Effector memory CD4-positive, alpha-beta T cell (primary cell): Measurements from ENCODE around the gene CHRFAM7A.
"Not testable (repeated sequence)": the region's sequence is repeated elsewhere in the genome, so short reads cannot be mapped to it uniquely, and the experiment has no call there.

Experiments
- DNase-seq, 3 donors: peaks; one replicate each; pipeline ENCODE4 v3.0.0-alpha.2; 2020
- H3K27ac ChIP-seq: 2 replicates; pipeline ENCODE4 v1.7.0; 2013; ENCODE audit warnings: mild to moderate bottlenecking, low read length, moderate library complexity; ENCODE audit not compliant: insufficient read depth, poor library complexity, severe bottlenecking
- H3K27me3 ChIP-seq: replicated peaks from 2 replicates; pipeline ENCODE4 v1.7.0; 2013; ENCODE audit warnings: mild to moderate bottlenecking, low read length; ENCODE audit not compliant: insufficient read depth, control insufficient read depth, poor library complexity, severe bottlenecking
- H3K36me3 ChIP-seq: 2 replicates; pipeline ENCODE4 v1.7.0; 2013; ENCODE audit warnings: mild to moderate bottlenecking, low read length, moderate library complexity; ENCODE audit not compliant: control insufficient read depth, insufficient read depth
- H3K4me1 ChIP-seq: 2 replicates; pipeline ENCODE4 v1.7.0; 2013; ENCODE audit warnings: low read length, mild to moderate bottlenecking; ENCODE audit not compliant: control insufficient read depth, insufficient read depth, poor library complexity, severe bottlenecking
- H3K4me3 ChIP-seq: 2 replicates; pipeline ENCODE4 v1.7.0; 2013; ENCODE audit warnings: low read length, low read depth, mild to moderate bottlenecking; ENCODE audit not compliant: insufficient read depth, poor library complexity, severe bottlenecking
- H3K9me3 ChIP-seq: 2 replicates; pipeline ENCODE4 v1.7.0; 2013; ENCODE audit warnings: mild to moderate bottlenecking, low read length, moderate library complexity; ENCODE audit not compliant: control insufficient read depth

Gene CHRFAM7A

DNA sequence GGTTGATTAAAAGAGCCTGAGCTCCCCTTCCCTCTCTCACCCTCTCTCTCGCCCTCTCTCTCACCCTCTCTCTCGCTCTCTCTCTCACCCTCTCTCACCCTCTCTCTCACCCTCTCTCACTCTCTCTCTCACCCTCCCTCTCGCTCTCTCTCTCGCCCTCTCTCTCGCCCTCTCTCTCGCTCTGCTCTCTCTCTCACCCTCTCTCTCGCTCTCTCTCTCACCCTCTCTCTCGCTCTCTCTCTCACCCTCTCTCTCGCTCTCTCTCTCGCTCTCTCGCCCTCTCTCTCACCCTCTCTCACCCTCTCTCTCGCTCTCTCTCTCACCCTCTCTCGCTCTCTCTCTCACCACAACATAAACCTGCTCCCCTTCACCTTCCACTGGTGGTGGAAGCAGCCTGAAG, 67.2 kb downstream of the CHRFAM7A start:
- H3K36me3 ChIP-seq, H3K4me1 ChIP-seq, H3K27me3 ChIP-seq, DNase-seq, H3K27ac ChIP-seq, H3K9me3 ChIP-seq, H3K4me3 ChIP-seq: not testable (repeated sequence)

DNA sequence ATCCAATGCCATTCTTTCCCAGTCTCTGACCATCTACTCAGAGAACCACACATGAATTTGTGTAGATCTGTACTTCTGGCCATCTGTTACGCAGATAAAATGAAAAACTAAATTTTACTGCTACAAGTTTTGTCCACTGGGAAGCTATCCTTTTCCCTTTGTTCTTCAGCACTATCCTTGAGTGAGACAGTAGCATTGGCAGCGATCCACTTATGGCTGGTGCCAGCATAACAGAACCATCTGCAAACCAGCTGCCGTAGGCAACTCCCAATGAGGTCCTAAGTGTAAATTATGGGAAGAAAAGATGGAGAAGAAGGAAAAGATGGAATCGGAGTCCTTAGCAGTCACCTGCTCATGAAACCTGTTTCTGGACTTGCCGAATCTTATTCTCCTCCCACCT, 72.3 kb downstream of the CHRFAM7A start:
- H3K27ac ChIP-seq, H3K36me3 ChIP-seq, H3K4me1 ChIP-seq: not testable (repeated sequence)

GRCh38 chr15:30315704-30316103, 77.6 kb downstream of the CHRFAM7A start:
- H3K9me3 ChIP-seq, H3K27ac ChIP-seq, H3K4me1 ChIP-seq, H3K4me3 ChIP-seq, H3K27me3 ChIP-seq, H3K36me3 ChIP-seq, DNase-seq: not testable (repeated sequence)

More for the DNA sequence above, 72.3 kb downstream of the CHRFAM7A start:
- not testable (repeated sequence) for H3K27me3 ChIP-seq, H3K9me3 ChIP-seq, H3K4me3 ChIP-seq, DNase-seq

GRCh38 chr15:30310575-30310974, 82.8 kb downstream of the CHRFAM7A start:
- not testable (repeated sequence) for H3K36me3 ChIP-seq, H3K27me3 ChIP-seq, H3K9me3 ChIP-seq, H3K4me1 ChIP-seq, DNase-seq, H3K4me3 ChIP-seq, H3K27ac ChIP-seq
